ENCODE results near the gene GAB2.

The GAB2 gene

DNA sequence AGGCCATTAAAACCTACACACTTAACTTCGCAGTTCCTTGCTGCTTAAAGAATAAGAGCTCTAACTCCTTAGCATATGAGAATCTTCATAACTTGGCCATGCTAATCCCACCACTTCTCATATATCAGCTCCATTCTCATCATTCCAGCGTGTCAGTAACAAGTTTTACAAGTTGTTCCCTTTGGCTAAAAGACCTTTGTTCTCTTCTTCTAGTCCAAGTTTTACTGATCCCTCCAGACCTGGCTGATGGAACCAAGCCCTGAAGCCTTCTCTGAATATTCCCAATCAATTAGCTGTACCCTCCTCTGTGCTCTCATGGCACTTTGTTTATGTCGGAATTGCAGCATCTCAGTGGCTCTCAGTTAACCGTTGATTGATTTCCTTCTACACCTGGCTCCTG lies 35.8 kb downstream of the GAB2 start:
- no peaks in the 10 kb centered on the region for H3K79me2 ChIP-seq (ENCODE audit: insufficient read depth, low read length)
- no peaks in the 10 kb centered on the region for H3K36me3 ChIP-seq (ENCODE audit: insufficient read depth, low read length)
- 0 out of 2 replicates have a peak, but pooled peaks cover 5% of the 10 kb centered on the region for H3K9me3 ChIP-seq (ENCODE audit: low read length)

DNA sequence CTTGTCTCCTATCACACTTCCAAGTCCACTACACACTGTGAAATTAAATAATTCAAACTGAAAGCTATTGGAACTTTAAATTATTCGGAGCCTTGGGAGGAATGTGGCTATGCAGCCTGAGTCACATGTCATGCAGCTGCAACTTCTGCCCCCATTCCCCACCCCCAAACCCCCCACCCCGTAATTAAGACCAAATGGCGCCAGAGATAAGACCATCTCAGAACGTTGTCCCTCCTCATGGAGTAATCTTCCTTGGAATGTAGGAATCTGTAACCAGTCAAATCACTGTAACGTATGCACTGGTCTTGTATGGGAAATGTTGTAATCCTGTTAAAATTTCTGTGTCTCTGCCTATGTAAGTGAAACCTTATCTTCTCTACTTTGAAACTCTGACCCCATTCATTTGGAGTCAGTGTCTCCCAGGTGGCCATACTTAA lies 37.0 kb downstream of the GAB2 start:
- H3K9ac ChIP-seq (ENCODE audit: low read length): no peak overlapping the region
- no peaks in the 10 kb centered on the region for H3K79me2 ChIP-seq (ENCODE audit: insufficient read depth, low read length)
- no peak overlapping the region for H3K4me3 ChIP-seq (ENCODE audit: low read depth, low read length, poor library complexity, severe bottlenecking)
- no peaks in the 10 kb centered on the region for H3F3A ChIP-seq (ENCODE audit: insufficient read depth, low read length)
- H4K20me1 ChIP-seq (ENCODE audit: insufficient read depth, low read length): no peaks in the 10 kb centered on the region
- H3K4me2 ChIP-seq (ENCODE audit: low read length): no peak overlapping the region
- no peaks in the 10 kb centered on the region for H3K4me1 ChIP-seq (ENCODE audit: insufficient read depth, low read length, severe bottlenecking)
- no peak overlapping the region for H3K27ac ChIP-seq (ENCODE audit: low read depth, low read length, poor library complexity, severe bottlenecking)
- H3K27me3 ChIP-seq (ENCODE audit: insufficient read depth, low read length): peaks cover 12% of the 10 kb centered on the region; the same call in 1 of the 2 replicates
- no peaks in the 10 kb centered on the region for H3K36me3 ChIP-seq (ENCODE audit: insufficient read depth, low read length)
- TF ChIP-seq, protein P1, sequence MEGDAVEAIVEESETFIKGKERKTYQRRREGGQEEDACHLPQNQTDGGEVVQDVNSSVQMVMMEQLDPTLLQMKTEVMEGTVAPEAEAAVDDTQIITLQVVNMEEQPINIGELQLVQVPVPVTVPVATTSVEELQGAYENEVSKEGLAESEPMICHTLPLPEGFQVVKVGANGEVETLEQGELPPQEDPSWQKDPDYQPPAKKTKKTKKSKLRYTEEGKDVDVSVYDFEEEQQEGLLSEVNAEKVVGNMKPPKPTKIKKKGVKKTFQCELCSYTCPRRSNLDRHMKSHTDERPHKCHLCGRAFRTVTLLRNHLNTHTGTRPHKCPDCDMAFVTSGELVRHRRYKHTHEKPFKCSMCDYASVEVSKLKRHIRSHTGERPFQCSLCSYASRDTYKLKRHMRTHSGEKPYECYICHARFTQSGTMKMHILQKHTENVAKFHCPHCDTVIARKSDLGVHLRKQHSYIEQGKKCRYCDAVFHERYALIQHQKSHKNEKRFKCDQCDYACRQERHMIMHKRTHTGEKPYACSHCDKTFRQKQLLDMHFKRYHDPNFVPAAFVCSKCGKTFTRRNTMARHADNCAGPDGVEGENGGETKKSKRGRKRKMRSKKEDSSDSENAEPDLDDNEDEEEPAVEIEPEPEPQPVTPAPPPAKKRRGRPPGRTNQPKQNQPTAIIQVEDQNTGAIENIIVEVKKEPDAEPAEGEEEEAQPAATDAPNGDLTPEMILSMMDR (IDR thresholded peaks at IDR 0.05; ENCODE audit: low read length): no peak
- TF ChIP-seq EZH2 (IDR thresholded peaks at IDR 0.05; ENCODE audit: borderline replicate concordance, low read length): no peak
- no peaks in the 10 kb centered on the region for H3K9me2 ChIP-seq (ENCODE audit: low read depth, low read length)
- no peak overlapping the region for H2AFZ ChIP-seq (ENCODE audit: low read length)
- 0 out of 2 replicates have a peak, but pooled peaks cover 5% of the 10 kb centered on the region for H3K9me3 ChIP-seq (ENCODE audit: low read length)

More for the DNA sequence above, 35.8 kb downstream of the GAB2 start:
- Histone ChIP-seq H3K9me2 (ENCODE audit: low read depth, low read length) (no peaks in the 10 kb centered on the region), H2AFZ (ENCODE audit: low read length) (no peak overlapping the region), H4K20me1 (ENCODE audit: insufficient read depth, low read length) (no peaks in the 10 kb centered on the region), H3K9ac (ENCODE audit: low read length) (no peak overlapping the region), H3K27me3 (ENCODE audit: insufficient read depth, low read length) (peaks cover 8% of the 10 kb centered on the region; the same call in 1 of the 2 replicates), H3K4me3 (ENCODE audit: low read depth, low read length, poor library complexity, severe bottlenecking) (no peak overlapping the region), H3K27ac (ENCODE audit: low read depth, low read length, poor library complexity, severe bottlenecking) (no peak overlapping the region), H3K4me2 (ENCODE audit: low read length) (no peak overlapping the region), H3F3A (ENCODE audit: insufficient read depth, low read length) (no peaks in the 10 kb centered on the region), H3K4me1 (ENCODE audit: insufficient read depth, low read length, severe bottlenecking) (no peaks in the 10 kb centered on the region)
- TF ChIP-seq EZH2 (IDR thresholded peaks at IDR 0.05; ENCODE audit: borderline replicate concordance, low read length): no peak
- TF ChIP-seq, protein P1 (IDR thresholded peaks at IDR 0.05; ENCODE audit: low read length): no peak

DNA sequence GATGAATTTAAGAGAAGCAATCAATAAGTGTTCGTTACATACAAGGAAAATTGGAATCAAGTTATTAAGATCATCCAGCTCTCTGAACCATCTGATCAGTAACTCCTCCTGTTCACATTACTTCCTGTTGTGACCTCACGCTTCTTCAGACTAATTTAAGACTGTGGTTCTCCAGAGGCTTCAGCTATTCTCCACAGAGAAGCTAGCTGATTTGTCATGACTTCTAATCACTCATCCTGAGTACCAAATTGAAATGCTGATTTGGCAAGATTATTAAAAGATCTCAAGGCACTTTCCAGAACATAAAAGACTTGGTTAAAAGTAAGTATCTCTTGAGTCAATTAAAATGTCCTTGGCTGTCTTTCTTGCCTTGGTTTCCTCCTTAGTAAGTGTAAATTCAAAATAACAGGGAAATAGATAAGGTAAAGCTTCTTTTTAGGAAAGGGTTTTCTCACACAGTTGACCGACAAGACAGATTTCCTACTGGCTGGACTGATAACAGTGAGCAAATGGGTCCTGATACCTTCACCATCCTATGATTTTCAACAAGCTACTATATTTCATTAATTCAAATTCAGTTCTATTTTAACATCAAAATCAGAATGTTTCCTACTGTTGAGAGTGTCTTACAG lies 38.5 kb downstream of the GAB2 start:
- Histone ChIP-seq H3K9me2 (ENCODE audit: low read depth, low read length) (no peaks in the 10 kb centered on the region), H3K9ac (ENCODE audit: low read length) (no peak overlapping the region), H3K27me3 (ENCODE audit: insufficient read depth, low read length) (peaks cover 12% of the 10 kb centered on the region; the same call in 1 of the 2 replicates), H3K4me2 (ENCODE audit: low read length) (no peak overlapping the region), H3K36me3 (ENCODE audit: insufficient read depth, low read length) (no peaks in the 10 kb centered on the region), H3K9me3 (ENCODE audit: low read length) (no peaks in the 10 kb centered on the region), H3K4me1 (ENCODE audit: insufficient read depth, low read length, severe bottlenecking) (no peaks in the 10 kb centered on the region), H4K20me1 (ENCODE audit: insufficient read depth, low read length) (no peaks in the 10 kb centered on the region), H2AFZ (ENCODE audit: low read length) (no peak overlapping the region), H3K27ac (ENCODE audit: low read depth, low read length, poor library complexity, severe bottlenecking) (no peak overlapping the region), H3K79me2 (ENCODE audit: insufficient read depth, low read length) (no peaks in the 10 kb centered on the region), H3K4me3 (ENCODE audit: low read depth, low read length, poor library complexity, severe bottlenecking) (no peak overlapping the region), H3F3A (ENCODE audit: insufficient read depth, low read length) (no peaks in the 10 kb centered on the region)
- TF ChIP-seq, protein P1 (IDR thresholded peaks at IDR 0.05; ENCODE audit: low read length): no peak
- TF ChIP-seq EZH2 (IDR thresholded peaks at IDR 0.05; ENCODE audit: borderline replicate concordance, low read length): no peak
